GM06990 (cell line): ENCODE measurements around the gene B2M.
A peak's percentile ranks its signal among the peaks of the same experiment; 100 is the strongest.
"Not testable (repeated sequence)": the region's sequence is repeated elsewhere in the genome, so short reads cannot be mapped to it uniquely, and the experiment has no call there.

ENCODE experiments used
- DNase-seq: peaks from one replicate; pipeline ENCODE4 v3.0.0-alpha.2; 2011; ENCODE audit not compliant: insufficient read length; ENCODE audit errors: extremely low read depth
- H3K27me3 ChIP-seq: replicated peaks from 2 replicates; pipeline ENCODE4 v1.6.0; 2011; ENCODE audit warnings: low read length; ENCODE audit not compliant: control insufficient read depth, insufficient read depth
- H3K36me3 ChIP-seq: 2 replicates; pipeline ENCODE4 v1.5.1; 2011; ENCODE audit warnings: low read length; ENCODE audit not compliant: control insufficient read depth, insufficient read depth
- H3K4me3 ChIP-seq: replicated peaks from 2 replicates; pipeline ENCODE4 v1.5.1; 2011; ENCODE audit warnings: low read depth, mild to moderate bottlenecking, control low read depth, low read length
- CTCF ChIP-seq: IDR thresholded peaks from 2 replicates; pipeline ENCODE4 v1.5.1; 2011; ENCODE audit warnings: low read length, control low read depth, mild to moderate bottlenecking, inconsistent platforms; ENCODE audit not compliant: insufficient read depth, poor library complexity, severe bottlenecking

B2M gene

DNA sequence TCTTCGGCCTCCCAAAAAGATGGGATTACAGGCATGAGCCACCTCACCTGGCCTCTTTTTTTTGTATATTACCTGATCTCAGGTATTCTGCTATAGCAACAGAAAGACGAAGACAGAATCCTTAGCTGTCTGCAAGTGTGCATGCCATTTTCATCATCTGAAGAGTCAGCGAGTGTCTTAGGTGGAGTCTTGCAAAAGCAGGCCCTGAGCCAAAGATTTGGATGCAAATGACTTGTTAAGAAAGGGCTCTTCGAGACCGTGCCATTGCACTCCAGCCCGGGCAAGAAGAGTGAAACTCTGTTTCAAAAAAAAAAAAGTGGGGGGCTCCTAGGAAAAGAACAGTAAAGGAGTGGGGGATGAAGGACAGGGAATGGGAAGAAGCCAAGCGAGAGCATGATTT, 14.8 kb downstream of the B2M start:
- H3K36me3 ChIP-seq: no peaks in the 10 kb centered on the region
- no peak for DNase-seq
- no peaks in the 10 kb centered on the region for H3K27me3 ChIP-seq
- H3K4me3 ChIP-seq: peak overlapping the region; percentile 38
- no peak for TF ChIP-seq CTCF

DNA sequence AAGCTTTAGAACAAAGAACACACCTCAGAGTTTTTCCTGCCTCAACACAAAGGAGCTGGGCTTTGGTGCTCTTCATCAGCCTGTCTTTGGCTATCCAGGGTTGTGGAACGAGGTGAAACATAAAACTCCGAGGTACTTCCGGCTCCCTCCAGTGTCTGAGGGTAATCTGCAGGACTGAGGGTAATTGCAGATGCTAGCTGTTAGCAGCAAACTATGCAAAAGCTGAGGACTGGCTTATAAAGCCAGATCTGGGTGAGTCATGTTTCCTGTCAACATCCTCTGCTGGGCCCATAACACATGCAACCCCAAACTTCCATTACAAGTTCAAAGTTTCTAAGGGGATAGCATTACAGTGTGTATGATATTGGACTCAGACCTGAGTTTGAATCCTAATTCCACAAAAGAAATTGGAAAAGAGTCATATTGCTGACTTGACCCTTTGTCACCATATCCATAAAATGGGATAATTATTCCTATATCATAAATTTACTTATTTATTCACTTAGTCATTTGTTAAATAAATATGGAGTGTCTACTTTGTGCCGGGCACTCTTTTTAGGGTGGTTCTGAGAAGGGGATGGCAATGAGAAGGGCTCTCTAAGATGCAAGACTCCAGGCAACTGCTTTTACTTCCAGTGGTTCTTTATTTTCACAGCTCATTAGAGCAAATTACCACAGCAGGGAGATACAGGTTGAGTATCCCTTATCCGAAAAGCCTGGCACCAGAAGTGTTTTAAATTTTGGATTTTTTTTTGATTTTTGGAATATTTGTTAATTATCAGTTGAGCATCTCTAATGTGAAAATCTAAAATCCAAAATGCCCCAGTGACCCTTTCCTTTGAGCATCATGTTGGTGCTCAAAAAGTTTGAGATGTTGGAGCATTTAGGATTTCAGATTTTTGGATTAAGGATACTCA, 15.5 kb downstream of the B2M start:
- Histone ChIP-seq H3K4me3 (peak overlapping the region; percentile 38), H3K36me3 (peaks cover 2% of the 10 kb centered on the region; the same call in 1 of the 2 replicates), H3K27me3 (no peaks in the 10 kb centered on the region)
- TF ChIP-seq CTCF: no peak
- peak; percentile 79 for DNase-seq

DNA sequence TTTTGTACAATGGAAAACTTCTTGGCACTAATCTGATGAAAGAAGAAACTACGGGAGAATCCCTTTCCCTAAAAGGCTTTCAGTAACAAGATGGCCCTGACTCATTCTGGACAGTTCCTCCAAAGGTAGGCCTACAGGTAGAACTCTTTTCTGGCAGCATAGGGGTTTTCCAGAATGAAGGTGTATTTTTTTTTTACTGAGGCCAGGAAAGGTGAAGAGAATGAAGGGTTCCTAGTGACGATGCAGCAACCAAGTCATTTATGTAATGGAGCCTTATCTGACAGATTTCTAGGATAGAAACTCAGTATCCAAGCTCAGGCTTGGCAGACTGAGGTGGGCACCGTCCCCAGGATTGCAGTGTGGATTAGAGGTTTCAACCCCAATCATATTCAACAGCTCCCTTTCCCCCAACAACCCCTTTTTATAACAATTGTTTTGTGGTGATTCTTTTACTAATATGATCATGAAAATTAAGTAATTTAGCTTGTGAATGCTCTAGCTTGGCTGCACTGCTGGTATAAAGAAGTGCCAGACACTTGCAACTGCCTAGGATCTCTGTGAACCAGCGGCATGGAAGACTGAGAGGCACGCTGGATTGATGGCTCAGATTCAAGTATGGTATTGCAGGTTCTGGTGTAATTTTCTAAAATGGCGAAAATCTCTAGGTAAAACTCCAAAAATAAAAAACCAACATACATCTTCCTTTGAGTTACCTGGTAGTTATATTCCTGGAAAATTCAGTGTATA, 16.3 kb downstream of the B2M start:
- Histone ChIP-seq H3K36me3 (peaks cover 5% of the 10 kb centered on the region; the same call in 1 of the 2 replicates), H3K4me3 (peak overlapping the region; percentile 21), H3K27me3 (no peaks in the 10 kb centered on the region)
- DNase-seq: no peak
- no peak for TF ChIP-seq CTCF

- H3K4me3 ChIP-seq: peak overlapping the region; percentile 39
- H3K27me3 ChIP-seq, DNase-seq, H3K36me3 ChIP-seq: not testable (repeated sequence)
Measured at GRCh38 chr15:44728232-44728575, 16.9 kb downstream of the B2M start.

- Histone ChIP-seq H3K27me3 (no peaks in the 10 kb centered on the region), H3K36me3 (peaks cover 5% of the 10 kb centered on the region), H3K4me3 (peak overlapping the region; percentile 93)
- TF ChIP-seq CTCF: no peak
- peak; percentile 96 for DNase-seq
Measured at GRCh38 chr15:44728576-44729407, 17.5 kb downstream of the B2M start.
